GM23248 (cell line): ENCODE results near the gene CRELD2. TPM values are rescaled to one million over a fixed set of nuclear protein-coding genes. Genes with fewer than 3 reads are reported as not detected.

Experiments used
- DNase-seq: peaks from one replicate; pipeline ENCODE4 v3.0.0-alpha.2; 2015
- H2AFZ ChIP-seq: fragments of 200-600 bp; sonication (generic); 2 replicates; pipeline ENCODE4 v1.6.1; 2016; ENCODE audit warnings: antibody characterized with exemption
- H3F3A ChIP-seq: fragments of 200-600 bp; sonication (generic); 2 replicates; pipeline ENCODE4 v1.6.1; 2016; ENCODE audit warnings: mild to moderate bottlenecking, antibody characterized with exemption, mixed run types; ENCODE audit not compliant: insufficient read depth
- H3K27ac ChIP-seq: fragments of 200-600 bp; sonication (generic); 2 replicates; pipeline ENCODE4 v1.5.1; 2016; ENCODE audit warnings: mild to moderate bottlenecking
- H3K27me3 ChIP-seq: fragments of 200-600 bp; sonication (generic); replicated peaks from 2 replicates; pipeline ENCODE4 v1.6.1; 2016; ENCODE audit warnings: mild to moderate bottlenecking; ENCODE audit not compliant: insufficient read depth
- H3K36me3 ChIP-seq: fragments of 200-600 bp; sonication (generic); 2 replicates; pipeline ENCODE4 v1.6.1; 2016; ENCODE audit warnings: low read depth, mild to moderate bottlenecking
- H3K4me1 ChIP-seq: fragments of 200-600 bp; sonication (generic); 2 replicates; pipeline ENCODE4 v1.6.1; 2016; ENCODE audit warnings: mild to moderate bottlenecking; ENCODE audit not compliant: insufficient read depth
- H3K4me2 ChIP-seq: fragments of 200-600 bp; sonication (generic); one replicate; pipeline ENCODE4 v1.6.1; 2016; ENCODE audit warnings: mild to moderate bottlenecking; ENCODE audit not compliant: unreplicated experiment
- H3K4me3 ChIP-seq: fragments of 200-600 bp; sonication (generic); 2 replicates; pipeline ENCODE4 v1.5.1; 2016; ENCODE audit warnings: mild to moderate bottlenecking
- H3K79me2 ChIP-seq: fragments of 200-600 bp; sonication (generic); 2 replicates; pipeline ENCODE4 v1.6.1; 2016; ENCODE audit warnings: mild to moderate bottlenecking; ENCODE audit not compliant: insufficient read depth
- H3K9ac ChIP-seq: fragments of 200-600 bp; sonication (generic); 2 replicates; pipeline ENCODE4 v1.6.1; 2016; ENCODE audit warnings: mild to moderate bottlenecking
- H3K9me2 ChIP-seq: fragments of 200-600 bp; sonication (generic); 2 replicates; pipeline ENCODE4 v1.6.1; 2016; ENCODE audit warnings: mixed run types, mild to moderate bottlenecking, moderate library complexity; ENCODE audit not compliant: insufficient read depth
- H3K9me3 ChIP-seq: fragments of 200-600 bp; sonication (generic); one replicate; pipeline ENCODE4 v1.6.1; 2017; ENCODE audit warnings: low read depth
- H4K20me1 ChIP-seq: fragments of 200-600 bp; sonication (generic); 2 replicates; pipeline ENCODE4 v1.6.0; 2016; ENCODE audit not compliant: insufficient read depth
- EZH2 ChIP-seq: fragments of 200-600 bp; sonication (generic); IDR thresholded peaks from 2 replicates; pipeline ENCODE4 v1.6.1; 2018; ENCODE audit warnings: antibody characterized with exemption, mild to moderate bottlenecking; ENCODE audit not compliant: insufficient read depth, poor library complexity, severe bottlenecking
- EZH2phosphoT487 ChIP-seq: fragments of 200-600 bp; sonication (generic); IDR thresholded peaks from 2 replicates; pipeline ENCODE4 v1.6.1; 2018; ENCODE audit warnings: antibody characterized with exemption, moderate library complexity, mild to moderate bottlenecking, low read depth; ENCODE audit not compliant: insufficient read depth
- WGBS, 2 experiments: methylation state at CpG; one replicate each; pipeline ENCODE4 v1.1.6; 2015 to 2017; ENCODE audit warnings: low lambda C conversion rate in 2 of 2, low coverage in 1 of 2; ENCODE audit errors: missing lambda C conversion rate in 2 of 2; 5-methylcytosine and 5-hydroxymethylcytosine counted together
- in situ Hi-C: fragments of 300-500 bp; cut with MboI; formaldehyde crosslinking; loops from 2 replicates; pipeline ENCODE4 v1.15.0; 2020
- polyA plus RNA-seq: library from polyadenylated mRNA; unstranded; fragments of >200 nt; fragmentation: Nextera tagmentation; extraction: Ambion mirVana; gene quantifications from 2 replicates; pipeline ENCODE4 v1.2.1, GENCODE V29; 2016
- total RNA-seq: library from RNA; depleted of rRNA; stranded (reverse); fragments of >200 nt; shearing (Covaris generic); gene quantifications from 2 replicates; pipeline ENCODE4 v1.2.3, GENCODE V29; 2014

CRELD2 gene
- total and polyA plus RNA-seq, 2 experiments from 2014 or later: 57.1 to 78.4 TPM

DNA sequence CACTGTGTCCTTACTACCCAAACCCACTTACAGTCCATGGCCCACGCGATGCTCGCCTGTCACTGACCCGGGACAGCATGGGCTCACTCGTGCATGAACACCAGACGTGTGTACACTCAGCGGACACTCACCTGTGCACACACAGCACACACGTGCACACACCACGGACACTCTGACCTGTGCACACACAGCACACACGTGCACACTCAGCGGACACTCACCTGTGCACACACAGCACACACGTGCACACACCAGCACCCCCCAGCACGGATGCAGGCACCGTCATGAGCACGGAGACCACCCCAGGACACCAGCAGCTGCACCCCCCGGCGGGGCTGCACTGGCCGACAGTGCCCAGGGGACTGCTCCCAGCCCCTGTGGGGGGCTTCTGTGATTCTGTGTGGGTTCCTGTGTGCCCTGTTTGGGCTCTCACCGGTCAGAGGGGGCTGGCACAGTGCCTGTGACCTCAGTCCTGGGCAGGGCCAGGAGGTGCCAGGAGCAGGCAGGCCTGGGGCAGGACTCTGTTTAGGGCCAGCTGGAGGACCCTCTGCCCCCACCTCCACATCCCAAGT is 20.2 kb downstream of the CRELD2 start:
- Histone ChIP-seq H3K79me2 (no peaks in the 10 kb centered on the region), H3K4me1 (peaks cover 8% of the 10 kb centered on the region; the same call in 1 of the 2 replicates), H3K4me3 (no peak overlapping the region), H3K36me3 (no peaks in the 10 kb centered on the region), H3K27me3 (no peaks in the 10 kb centered on the region), H3F3A (no peaks in the 10 kb centered on the region), H2AFZ (no peak overlapping the region), H3K9me2 (no peaks in the 10 kb centered on the region), H3K4me2 (no peak overlapping the region), H3K9me3 (no peaks in the 10 kb centered on the region), H3K27ac (no peak overlapping the region), H4K20me1 (no peaks in the 10 kb centered on the region), H3K9ac (no peak overlapping the region)
- no peak for DNase-seq
- in situ Hi-C loops: no loop called here
- TF ChIP-seq EZH2phosphoT487 (no peak), EZH2 (no peak)
- WGBS, 2 experiments: 86 to 91% methylated on average over 12 to 19 of the region's 19 CpGs

DNA sequence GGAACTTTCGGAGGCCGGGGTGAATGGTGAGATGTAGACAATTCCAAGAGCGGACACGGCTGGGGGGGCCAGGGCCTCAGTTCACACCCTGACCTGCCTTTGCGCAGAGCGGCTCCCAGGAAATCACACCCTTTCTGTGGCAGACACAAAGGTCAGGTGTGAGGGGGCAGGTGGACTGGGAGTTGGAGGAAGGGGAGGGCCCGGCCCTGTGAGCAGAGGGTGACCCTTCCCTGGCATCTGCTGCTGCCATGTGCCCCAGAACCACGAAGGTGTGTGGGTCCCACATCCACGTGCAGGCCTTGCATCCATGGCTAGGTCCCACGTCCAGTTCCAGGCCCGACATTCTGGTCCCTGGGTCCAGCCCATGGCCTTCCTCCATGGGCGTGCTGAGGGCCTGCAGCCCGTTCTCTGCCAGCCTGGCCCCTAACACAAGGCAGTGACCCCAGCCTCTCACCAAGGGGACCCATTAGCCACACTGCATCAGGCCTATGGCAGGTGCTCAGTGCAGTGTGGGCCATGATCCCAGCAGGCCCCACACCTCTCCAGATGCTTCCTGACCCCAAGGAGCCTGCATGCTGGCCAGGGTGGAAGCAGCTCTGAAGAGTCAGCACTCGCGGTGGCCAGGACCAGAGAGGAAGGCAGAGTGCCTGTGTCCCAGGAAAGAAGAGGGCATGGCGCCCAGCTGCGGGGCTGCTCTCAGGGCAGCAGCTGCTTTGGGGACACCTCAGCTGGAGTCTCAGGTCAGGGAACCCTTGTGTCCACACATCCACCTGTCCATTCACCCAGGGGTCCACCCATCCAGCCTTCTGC is 23.3 kb downstream of the CRELD2 start:
- Histone ChIP-seq H3K9me3 (no peaks in the 10 kb centered on the region), H3K9ac (no peak overlapping the region), H3K27ac (no peak overlapping the region), H3K4me2 (no peak overlapping the region), H3K9me2 (no peaks in the 10 kb centered on the region), H2AFZ (no peak overlapping the region), H3K4me3 (no peak overlapping the region), H4K20me1 (no peaks in the 10 kb centered on the region), H3K79me2 (no peaks in the 10 kb centered on the region), H3K4me1 (no peaks in the 10 kb centered on the region), H3K27me3 (no peaks in the 10 kb centered on the region), H3K36me3 (no peaks in the 10 kb centered on the region), H3F3A (no peaks in the 10 kb centered on the region)
- no peak for TF ChIP-seq EZH2phosphoT487
- TF ChIP-seq EZH2: no peak
- in situ Hi-C loops: no loop called here
- WGBS, 2 experiments: 82 to 86% methylated on average over 17 of the region's 17 CpGs
- no peak for DNase-seq

DNA sequence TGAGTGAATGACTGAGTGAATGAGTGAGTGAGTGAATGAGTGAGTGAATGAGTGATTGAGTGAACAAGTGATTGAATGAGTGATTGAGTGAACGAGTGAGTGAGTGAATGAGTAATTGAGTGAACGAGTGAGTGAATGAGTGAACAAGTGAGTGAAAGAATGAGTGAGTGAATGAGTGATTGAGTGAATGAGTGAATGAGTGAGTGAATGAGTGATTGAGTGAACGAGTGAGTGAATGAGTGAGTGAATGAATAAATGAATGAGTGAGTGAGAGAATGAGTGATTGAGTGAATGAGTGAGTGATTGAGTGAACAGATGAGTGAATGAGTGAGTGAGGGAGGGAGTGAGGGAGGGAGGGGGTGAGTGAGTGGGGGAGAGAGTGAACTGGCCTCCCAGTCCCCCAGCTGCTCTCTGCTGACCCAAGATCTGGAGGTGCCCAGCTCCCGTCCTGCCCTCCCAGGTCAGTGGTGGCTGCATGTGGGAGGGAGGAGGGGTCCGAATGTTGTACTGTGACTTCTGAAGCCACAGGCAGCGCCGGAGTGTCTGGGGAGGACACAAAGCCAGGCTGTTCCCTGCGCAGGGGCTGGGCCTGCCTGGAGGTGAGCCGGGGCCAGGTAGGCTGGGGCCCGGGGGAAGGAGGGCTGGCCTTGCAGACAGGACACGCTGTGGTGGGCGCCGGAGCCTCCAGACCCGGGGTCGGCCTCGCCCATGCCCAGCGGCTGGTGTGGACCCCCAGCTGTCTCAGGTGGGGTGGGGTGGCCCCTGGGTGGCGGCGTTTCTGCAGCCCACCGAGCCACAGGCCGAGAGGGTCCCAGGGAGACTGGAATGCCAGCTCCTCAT is 24.4 kb downstream of the CRELD2 start:
- WGBS, 2 experiments: 80 to 83% methylated on average over 8 to 21 of the region's 21 CpGs
- Histone ChIP-seq H3K4me2 (no peak overlapping the region), H3K27me3 (no peaks in the 10 kb centered on the region), H3K9me3 (no peaks in the 10 kb centered on the region), H3K9ac (no peak overlapping the region), H4K20me1 (no peaks in the 10 kb centered on the region), H2AFZ (no peak overlapping the region), H3K79me2 (no peaks in the 10 kb centered on the region), H3K27ac (no peak overlapping the region), H3K4me1 (no peaks in the 10 kb centered on the region), H3K9me2 (no peaks in the 10 kb centered on the region), H3K4me3 (no peak overlapping the region), H3K36me3 (no peaks in the 10 kb centered on the region), H3F3A (no peaks in the 10 kb centered on the region)
- in situ Hi-C loops: no loop called here
- DNase-seq: no peak
- TF ChIP-seq EZH2 (no peak), EZH2phosphoT487 (no peak)

DNA sequence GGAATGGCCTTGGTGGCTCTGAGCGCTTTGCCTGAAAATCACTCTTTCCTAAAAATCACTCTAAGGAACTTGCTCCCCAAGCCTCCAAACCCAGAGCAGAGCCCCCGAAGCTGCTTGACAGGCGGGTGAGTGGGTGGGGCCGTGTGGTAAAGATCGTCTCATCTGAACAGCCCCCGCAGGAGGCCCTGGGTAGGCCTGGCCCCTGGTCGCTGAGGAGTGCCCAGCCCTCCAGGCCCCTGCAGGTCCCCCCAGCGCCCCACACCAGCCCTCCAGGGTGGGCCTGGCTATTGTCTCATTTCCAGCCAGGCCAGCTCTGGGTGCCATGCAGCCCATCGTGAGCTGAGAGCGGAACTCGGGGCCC is 25.0 kb downstream of the CRELD2 start:
- Histone ChIP-seq H3K79me2 (no peaks in the 10 kb centered on the region), H3K9me3 (no peaks in the 10 kb centered on the region), H3K4me3 (no peak overlapping the region), H2AFZ (no peak overlapping the region), H3K9me2 (no peaks in the 10 kb centered on the region), H3K4me2 (no peak overlapping the region), H4K20me1 (no peaks in the 10 kb centered on the region), H3F3A (no peaks in the 10 kb centered on the region), H3K36me3 (no peaks in the 10 kb centered on the region), H3K27ac (no peak overlapping the region), H3K4me1 (no peaks in the 10 kb centered on the region), H3K9ac (no peak overlapping the region), H3K27me3 (no peaks in the 10 kb centered on the region)
- in situ Hi-C loops: no loop called here
- no peak for DNase-seq
- TF ChIP-seq EZH2: no peak
- no peak for TF ChIP-seq EZH2phosphoT487
- 87 to 100% methylated on average over 4 to 11 of the region's 11 CpGs for WGBS, 2 experiments
